ENCODE results near the gene CCNJL.
A peak's percentile ranks its signal among the peaks of the same experiment; 100 is the strongest.
"Not testable (repeated sequence)": the region's sequence is repeated elsewhere in the genome, so short reads cannot be mapped to it uniquely, and the experiment has no call there.

CCNJL gene

DNA sequence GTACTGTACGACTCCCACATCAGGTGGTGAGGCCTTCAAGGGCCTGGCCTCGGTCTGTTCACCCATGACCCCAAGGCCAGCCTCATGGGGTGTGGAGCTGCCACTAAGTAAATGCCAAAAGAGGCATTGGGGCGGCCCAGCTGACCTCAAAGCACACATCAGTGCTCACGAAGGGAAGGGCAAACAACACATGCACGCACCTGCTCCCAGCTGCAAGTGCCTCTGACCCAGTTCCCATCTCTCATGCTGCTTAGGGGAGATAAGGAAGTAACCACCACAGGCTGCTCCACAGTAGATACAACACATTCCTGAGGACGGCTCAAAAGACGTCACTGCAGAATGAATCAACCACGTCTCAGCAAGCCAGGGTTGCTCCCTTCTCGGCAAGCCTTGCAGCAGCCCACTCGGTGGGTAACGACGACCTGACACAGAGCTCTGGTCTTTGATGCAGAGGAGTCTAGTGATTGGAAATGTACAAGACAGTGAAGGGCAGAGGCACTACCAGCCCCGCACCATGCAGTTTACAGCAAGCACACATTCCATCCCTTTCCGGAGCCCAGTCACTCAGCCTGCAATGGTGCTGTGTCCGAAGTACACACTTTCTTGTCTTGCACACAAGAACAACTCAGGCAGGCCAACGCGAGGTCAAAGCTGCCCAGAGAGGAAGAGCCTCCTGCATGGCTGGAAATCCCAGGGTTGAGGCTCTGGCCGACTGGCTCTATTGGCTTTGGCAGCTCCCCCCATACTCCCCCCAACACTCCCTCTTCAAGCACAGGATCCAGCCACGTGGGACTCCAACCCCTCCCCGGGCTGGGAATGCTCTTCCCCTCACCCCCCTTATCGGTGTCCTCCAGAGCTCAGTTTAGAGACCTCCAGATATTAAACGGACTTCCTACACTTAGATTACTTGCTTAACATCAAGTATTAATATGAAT lies 51.2 kb downstream of the CCNJL start:
- DNase-seq (ENCODE audit: low spot score), result no peak

- no peak for DNase-seq (ENCODE audit: low spot score)
These were observed 52.2 kb downstream of the CCNJL start for GRCh38 chr5:160260006-160260775.

DNA sequence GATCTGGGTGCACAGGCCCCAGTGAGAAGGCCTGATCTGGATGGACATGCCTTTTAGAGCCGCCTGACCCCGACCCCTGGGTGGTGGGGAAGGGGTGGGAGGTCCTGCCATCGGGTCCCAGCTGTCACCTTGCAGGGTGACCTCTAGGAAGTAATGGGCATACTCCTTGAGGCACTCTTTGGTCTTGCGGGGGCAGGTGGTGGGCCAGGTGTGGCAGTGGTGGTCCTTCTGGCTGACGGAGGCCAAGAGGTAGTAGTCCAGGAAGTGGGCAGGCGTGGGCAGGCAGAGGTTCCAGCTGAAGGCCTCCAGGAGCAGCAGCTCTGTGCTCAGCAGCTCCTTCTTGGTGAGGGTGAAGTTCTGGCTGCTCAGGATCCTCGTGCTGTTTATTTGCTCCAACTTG lies 53.0 kb downstream of the CCNJL start:
- DNase-seq (ENCODE audit: low spot score), result no peak

DNA sequence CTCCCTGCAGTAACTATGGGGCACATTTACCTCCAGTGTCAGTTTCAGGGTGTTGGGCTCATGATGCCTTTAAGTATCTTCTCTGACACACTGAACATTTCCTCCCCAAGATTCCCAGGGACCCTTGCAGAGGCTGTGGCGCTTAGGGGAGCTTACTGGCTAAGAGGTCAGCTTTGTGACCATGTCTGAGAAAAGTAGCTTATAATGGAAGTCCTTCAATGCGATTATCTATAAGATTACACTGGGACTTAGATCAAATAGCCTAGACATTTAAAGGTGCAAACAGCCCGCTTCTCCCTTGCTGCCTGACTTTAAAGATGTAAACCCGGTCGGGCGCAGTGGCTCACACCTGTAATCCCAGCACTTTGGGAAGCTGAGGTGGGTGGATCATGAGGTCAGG lies 57.7 kb downstream of the CCNJL start:
- DNase-seq (ENCODE audit: low spot score), result no peak

DNA sequence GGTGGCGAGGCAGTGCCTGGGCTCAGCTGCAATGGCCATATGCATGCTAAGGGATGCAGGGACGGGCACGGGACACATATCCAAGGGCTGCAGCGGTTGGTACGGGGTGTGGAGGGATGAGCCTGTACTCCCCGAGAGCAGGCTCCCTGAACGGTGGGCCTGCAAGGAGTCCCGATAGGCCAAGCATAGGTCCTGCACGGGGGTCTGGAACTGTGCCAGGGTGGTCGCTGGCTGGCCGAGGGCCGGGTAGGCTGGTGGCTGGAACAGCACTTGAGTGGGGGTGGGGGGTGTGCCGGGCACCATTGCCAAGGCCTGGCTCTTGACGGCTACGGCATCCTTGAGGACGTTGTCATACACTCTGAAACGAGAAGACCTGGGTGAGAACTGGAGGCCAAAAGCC lies 58.9 kb downstream of the CCNJL start:
- DNase-seq (ENCODE audit: low spot score), result no peak

DNA sequence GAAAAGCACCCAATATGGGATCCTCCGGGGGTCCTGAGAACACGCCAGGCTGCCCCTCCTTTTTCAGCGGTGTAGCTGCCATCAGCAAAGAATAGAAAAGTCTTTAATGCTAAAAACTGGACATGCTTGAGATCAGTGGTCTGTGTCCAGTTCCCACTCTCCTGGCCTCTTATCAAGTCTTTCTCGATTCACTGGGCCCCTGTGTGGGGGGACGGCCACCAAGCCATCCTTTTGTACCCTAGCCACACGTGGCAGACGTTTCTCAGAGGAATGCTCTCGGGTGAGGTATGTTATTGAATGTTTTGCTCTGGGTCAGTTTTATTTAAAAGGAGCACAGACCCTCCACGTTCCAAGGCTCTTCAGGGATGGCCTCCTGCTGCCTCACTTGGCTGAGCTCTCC lies 59.4 kb downstream of the CCNJL start:
- no peak for DNase-seq (ENCODE audit: low spot score)

- no peak for DNase-seq (ENCODE audit: low spot score)
These were observed 60.8 kb downstream of the CCNJL start for GRCh38 chr5:160251406-160252155.

GRCh38 chr5:160250826-160251225 lies 61.5 kb downstream of the CCNJL start:
- no peak for DNase-seq (ENCODE audit: low spot score)

DNA sequence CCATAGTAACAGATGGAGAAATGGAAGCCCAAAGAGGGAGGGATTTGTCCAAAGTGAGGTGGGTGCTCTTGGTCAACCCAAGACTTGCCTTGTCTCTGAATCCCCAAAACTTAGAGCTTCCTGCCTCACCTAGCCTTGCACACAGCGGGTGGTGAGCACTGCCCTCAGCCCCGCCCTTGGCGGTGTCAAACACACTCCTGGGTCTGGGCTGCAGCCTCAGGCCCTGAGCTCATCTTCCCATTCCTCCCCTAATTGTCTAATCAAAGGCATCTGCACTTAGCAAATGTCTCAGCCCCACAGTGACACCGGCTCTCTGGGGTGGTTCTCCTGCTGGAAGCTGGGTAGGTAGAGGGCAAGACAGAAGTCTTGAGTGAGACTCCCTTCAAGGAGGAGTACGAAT lies 62.1 kb downstream of the CCNJL start:
- no peak for DNase-seq (ENCODE audit: low spot score)

GRCh38 chr5:160249570-160249969 lies 62.8 kb downstream of the CCNJL start:
- not testable (repeated sequence) for DNase-seq (ENCODE audit: low spot score)

DNA sequence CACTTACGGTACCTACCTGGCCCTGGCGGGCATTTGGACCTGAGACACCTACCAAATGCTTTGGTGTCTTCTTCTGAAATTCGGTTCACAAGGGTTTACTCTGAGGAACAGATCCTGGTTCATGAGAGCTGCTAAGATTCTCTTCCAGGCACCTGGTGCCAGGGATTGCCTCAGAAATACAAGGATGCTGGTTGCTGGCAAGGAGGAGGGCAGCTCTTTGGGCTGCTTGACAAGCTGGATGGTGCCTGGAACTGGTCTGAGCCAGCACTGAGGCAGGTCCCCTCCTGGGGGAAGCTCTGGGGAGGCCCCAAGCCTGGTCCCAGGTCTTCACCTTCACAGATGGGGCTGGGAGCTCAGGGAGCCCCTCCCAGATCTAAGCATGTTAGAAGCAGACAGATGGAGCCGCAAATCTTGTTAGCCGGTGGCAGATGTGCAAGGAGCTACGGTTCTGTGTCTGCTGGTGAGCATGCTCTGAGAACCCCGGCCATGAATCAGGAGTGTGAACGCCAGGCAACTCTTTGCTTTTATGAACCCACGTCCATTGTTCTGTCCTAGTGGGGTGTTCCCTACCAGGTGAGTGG lies 66.8 kb downstream of the CCNJL start:
- DNase-seq (ENCODE audit: low spot score), result no peak

GRCh38 chr5:160242145-160242544 lies 70.2 kb downstream of the CCNJL start:
- no peak for DNase-seq (ENCODE audit: low spot score)

DNA sequence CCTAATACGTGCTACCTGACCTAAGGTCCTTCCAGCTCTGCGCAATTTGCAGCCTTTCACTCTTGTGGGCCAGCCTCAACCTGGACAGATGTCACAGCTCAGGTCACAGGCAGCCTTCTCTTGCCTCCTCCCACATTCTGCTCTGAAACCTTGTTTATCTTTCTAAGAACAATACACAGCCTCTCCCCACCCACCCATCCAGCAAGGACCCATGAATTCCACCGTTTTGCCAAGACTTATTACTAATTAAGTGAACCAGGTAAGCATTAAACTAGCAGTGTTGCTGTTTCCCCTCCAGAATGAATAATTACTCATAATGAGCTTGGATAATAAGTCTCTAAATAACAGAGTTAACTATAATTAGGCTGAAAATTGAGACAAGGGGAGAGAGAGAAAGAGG lies 72.0 kb downstream of the CCNJL start:
- no peak for DNase-seq (ENCODE audit: low spot score)

- no peak for DNase-seq (ENCODE audit: low spot score)
These were observed 74.7 kb downstream of the CCNJL start for GRCh38 chr5:160237571-160238093.

DNA sequence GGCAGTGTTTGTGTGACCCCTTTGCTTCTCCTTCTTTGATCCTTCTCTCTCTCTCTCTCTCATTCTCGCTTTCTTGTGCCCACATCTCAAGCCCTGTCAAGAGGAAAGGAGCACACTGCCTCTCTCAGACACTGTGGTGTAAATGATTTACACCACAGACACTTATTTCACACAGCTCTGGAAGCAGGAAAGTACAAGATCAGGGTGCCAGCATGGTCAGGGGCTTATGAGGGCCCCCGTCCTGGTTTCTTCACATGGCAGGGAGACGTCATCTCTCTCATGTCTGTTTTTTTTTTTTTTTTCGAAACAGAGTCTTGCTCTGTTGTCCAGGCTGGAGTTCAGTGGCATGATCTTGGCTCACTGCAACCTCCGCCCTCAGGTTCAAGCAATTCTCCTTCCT lies 76.6 kb downstream of the CCNJL start:
- DNase-seq (ENCODE audit: low spot score), result no peak

GRCh38 chr5:160233215-160233614 lies 79.1 kb downstream of the CCNJL start:
- DNase-seq (ENCODE audit: low spot score), result no peak

DNA sequence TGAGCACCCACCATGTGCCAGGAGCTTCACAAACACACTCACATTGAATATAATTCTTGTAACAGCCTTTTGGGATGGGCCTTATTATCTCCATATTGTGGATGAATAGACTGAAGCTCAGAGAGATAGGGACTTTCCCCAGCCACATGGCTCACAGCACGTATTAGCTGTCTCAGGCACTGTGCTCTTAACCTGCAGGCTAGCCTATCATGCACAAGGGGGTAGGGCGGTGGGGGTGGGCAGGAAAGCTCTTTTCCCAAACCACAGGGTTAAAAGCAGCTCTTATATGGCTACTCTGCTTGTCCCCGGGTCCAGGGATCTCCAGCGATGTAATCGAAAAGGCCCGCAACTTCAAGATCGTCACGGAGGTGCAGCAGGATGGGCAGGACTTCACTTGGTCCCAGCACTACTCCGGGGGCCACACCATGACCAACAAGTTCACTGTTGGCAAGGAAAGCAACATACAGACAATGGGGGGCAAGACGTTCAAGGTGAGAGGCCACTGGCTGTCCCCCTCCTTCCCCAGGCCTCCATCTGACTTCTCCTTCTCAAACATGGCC lies 80.5 kb downstream of the CCNJL start:
- no peak for DNase-seq (ENCODE audit: low spot score)

DNA sequence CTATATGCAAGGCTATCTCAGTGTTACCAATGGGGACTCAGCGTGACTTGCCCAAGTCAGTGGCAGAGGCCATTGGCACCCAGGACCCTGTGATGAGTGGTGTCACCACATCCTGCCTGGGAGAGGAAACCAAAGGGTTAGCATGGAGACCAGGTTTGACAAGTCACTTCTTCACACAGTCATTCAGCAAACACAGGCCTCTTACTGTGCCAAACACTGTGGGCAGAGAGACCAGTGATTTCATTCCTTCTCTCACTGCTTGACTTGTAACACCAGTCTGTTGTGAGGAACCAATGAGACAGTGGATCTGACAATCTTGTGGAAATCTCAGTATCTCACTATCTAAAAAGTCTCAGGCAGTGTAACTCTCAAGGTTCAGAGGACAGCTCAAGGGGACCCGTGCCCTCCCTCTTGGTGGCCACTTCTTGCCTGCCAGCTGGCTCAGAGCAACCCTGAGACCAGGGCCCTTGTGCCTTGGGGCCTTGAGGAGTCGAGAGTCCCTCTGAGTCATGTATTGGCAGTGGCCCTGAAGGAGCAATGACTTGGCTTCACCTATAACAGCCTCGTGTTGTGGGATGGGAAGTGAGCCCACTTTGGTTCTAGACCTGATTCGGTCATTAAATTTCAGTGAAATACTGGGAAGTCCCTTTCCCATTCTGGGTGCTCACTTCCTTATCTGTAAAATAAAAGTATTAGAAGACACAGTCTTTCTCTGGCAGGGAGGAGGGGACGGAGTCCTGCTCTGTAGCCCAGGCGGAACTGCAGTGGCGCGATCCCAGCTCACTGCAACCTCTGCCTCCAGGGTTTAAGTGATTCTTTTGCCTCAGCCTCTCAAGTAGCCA lies 81.5 kb downstream of the CCNJL start:
- peak; percentile 9 for DNase-seq (ENCODE audit: low spot score)

- DNase-seq (ENCODE audit: low spot score), result no peak
These were observed 83.1 kb downstream of the CCNJL start, which contains the start of gene FABP6 for GRCh38 chr5:160229190-160229742. Gene FABP6, plus strand, starts transcription at chr5:160229506. Its CDS starts 52 bp downstream, at chr5:160229558.

DNA sequence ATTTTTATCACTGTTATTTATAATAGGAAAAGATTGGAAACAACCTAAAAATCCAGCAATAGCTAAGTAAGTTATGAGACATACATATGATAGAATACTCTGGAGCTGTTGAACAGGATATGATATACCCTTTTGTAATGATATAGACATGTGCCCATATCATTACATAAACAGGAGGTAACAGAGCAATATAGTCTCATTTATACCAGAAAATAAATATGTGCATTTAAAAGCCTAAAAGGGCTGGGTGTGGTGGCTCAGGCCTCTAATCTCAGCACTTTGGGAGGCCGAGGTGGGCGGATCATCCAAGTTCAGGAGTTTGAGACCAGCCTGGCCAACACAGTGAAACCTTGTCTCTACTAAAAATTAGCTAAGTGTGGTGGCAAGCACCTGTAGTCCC lies 85.4 kb downstream of the CCNJL start:
- no peak for DNase-seq (ENCODE audit: low spot score)

Data from Ammon's horn (tissue), 1 donor.